Keratinocyte (primary cell): ENCODE results near the gene PAPPA. TPM values are rescaled to one million over a fixed set of nuclear protein-coding genes. Genes with fewer than 3 reads are reported as not detected.

Source experiments
- DNase-seq: peaks from one replicate; pipeline ENCODE4 v3.0.0-alpha.2; 2011; ENCODE audit warnings: low read depth, missing footprints, low spot score
- FAIRE-seq: peaks from 2 replicates; lab custom pipeline; 2011; peaks lifted over from hg19 to GRCh38; lab: Jason Lieb, UNC
- H2AFZ ChIP-seq: 2 replicates; pipeline ENCODE4 v1.6.0; 2012; ENCODE audit warnings: low read length, control low read depth, inconsistent platforms; ENCODE audit not compliant: control insufficient read depth
- H3K27ac ChIP-seq: 2 replicates; pipeline ENCODE4 v1.5.1; 2011; ENCODE audit warnings: low read length; ENCODE audit not compliant: control insufficient read depth, insufficient read depth
- H3K27me3 ChIP-seq: 3 replicates; pipeline ENCODE4 v1.6.0; 2011; ENCODE audit warnings: low read length; ENCODE audit not compliant: control insufficient read depth, insufficient read depth; ENCODE audit errors: extremely low read depth
- H3K36me3 ChIP-seq, 2 experiments: 2 replicates in 1 of 2; 3 replicates in 1 of 2; pipeline ENCODE4 v1.5.1; 2011; ENCODE audit warnings: low read length in 2 of 2, mild to moderate bottlenecking in 1 of 2; ENCODE audit not compliant: control insufficient read depth in 2 of 2, insufficient read depth in 2 of 2; ENCODE audit errors: extremely low read depth in 1 of 2
- H3K4me1 ChIP-seq: 3 replicates; pipeline ENCODE4 v1.5.1; 2011; ENCODE audit warnings: low read length; ENCODE audit not compliant: control insufficient read depth, insufficient read depth; ENCODE audit errors: extremely low read depth
- H3K4me2 ChIP-seq: 3 replicates; pipeline ENCODE4 v1.6.0; 2011; ENCODE audit warnings: low read depth, low read length; ENCODE audit not compliant: control insufficient read depth, insufficient read depth; ENCODE audit errors: extremely low read depth
- H3K4me3 ChIP-seq, 3 experiments: fragments of 200-600 bp in 1 of 3; sonication (generic) in 1 of 3; 2 replicates in 2 of 3; 3 replicates in 1 of 3; pipeline ENCODE4 v1.5.1; 2011 to 2016; ENCODE audit warnings: low read length in 3 of 3, mild to moderate bottlenecking in 3 of 3, control low read depth in 2 of 3, inconsistent platforms in 1 of 3, low read depth in 1 of 3, mixed read lengths in 1 of 3, mixed run types in 1 of 3, moderate library complexity in 1 of 3; ENCODE audit not compliant: control insufficient read depth in 2 of 3, insufficient read depth in 2 of 3; ENCODE audit errors: extremely low read depth in 1 of 3
- H3K79me2 ChIP-seq: 2 replicates; pipeline ENCODE4 v1.6.0; 2012; ENCODE audit warnings: low read length; ENCODE audit not compliant: control insufficient read depth, insufficient read depth
- H3K9ac ChIP-seq: 3 replicates; pipeline ENCODE4 v1.6.0; 2011; ENCODE audit warnings: low read length; ENCODE audit not compliant: control insufficient read depth, insufficient read depth; ENCODE audit errors: extremely low read depth
- H3K9me1 ChIP-seq: 3 replicates; pipeline ENCODE4 v1.6.0; 2011; ENCODE audit warnings: low read length; ENCODE audit not compliant: control insufficient read depth, insufficient read depth; ENCODE audit errors: extremely low read depth
- H3K9me3 ChIP-seq: 2 replicates; pipeline ENCODE4 v1.5.1; 2012; ENCODE audit warnings: low read depth, low read length; ENCODE audit not compliant: control insufficient read depth
- H4K20me1 ChIP-seq: 3 replicates; pipeline ENCODE4 v1.6.0; 2011; ENCODE audit warnings: low read length; ENCODE audit not compliant: control insufficient read depth, insufficient read depth; ENCODE audit errors: extremely low read depth
- CTCF ChIP-seq, 3 experiments: IDR thresholded peaks in 1 of 3; conservative IDR thresholded peaks in 1 of 3; optimal IDR thresholded peaks in 1 of 3; 2 replicates in 2 of 3; 3 replicates in 1 of 3; pipeline versions ENCODE3 to v1.5.1; 2011; ENCODE audit warnings: low read length in 3 of 3, mild to moderate bottlenecking in 3 of 3, moderate library complexity in 2 of 3, control low read depth in 1 of 3, inconsistent platforms in 1 of 3; ENCODE audit not compliant: insufficient read depth in 2 of 3; ENCODE audit errors: extremely low read depth in 1 of 3
- EZH2 ChIP-seq: IDR thresholded peaks from one replicate; pipeline ENCODE4 v1.6.1; 2012; ENCODE audit warnings: inconsistent platforms, mild to moderate bottlenecking, low read length, moderate library complexity
- dilution Hi-C: fragments of 300-500 bp; cut with MboI; formaldehyde crosslinking; loops from one replicate; pipeline ENCODE4 v1.7.0; 2020; ENCODE audit warnings: low sequenced_read_pairs; ENCODE audit not compliant: extremely low pct_ligation_motif_present
- polyA plus RNA-seq, 5 experiments: library from polyadenylated mRNA; depleted of rRNA in 3 of 5; stranded (reverse) in 3 of 5; stranded (forward) in 1 of 5; unstranded in 1 of 5; fragments of >200 nt; gene quantifications; 1 replicate in 1 of 5; 2 replicates in 3 of 5; 3 replicates in 1 of 5; pipeline versions ENCODE4 v1.2.1 to v1.2.3, GENCODE V29; 2011 to 2012; ENCODE audit warnings: missing spikeins in 2 of 5, low read depth in 1 of 5, low replicate concordance in 1 of 5

PAPPA gene
- polyA plus RNA-seq, 1 donor (not counting 4 experiments of a cell fraction or from before 2014, with no cell fraction given): 0.77 TPM

DNA sequence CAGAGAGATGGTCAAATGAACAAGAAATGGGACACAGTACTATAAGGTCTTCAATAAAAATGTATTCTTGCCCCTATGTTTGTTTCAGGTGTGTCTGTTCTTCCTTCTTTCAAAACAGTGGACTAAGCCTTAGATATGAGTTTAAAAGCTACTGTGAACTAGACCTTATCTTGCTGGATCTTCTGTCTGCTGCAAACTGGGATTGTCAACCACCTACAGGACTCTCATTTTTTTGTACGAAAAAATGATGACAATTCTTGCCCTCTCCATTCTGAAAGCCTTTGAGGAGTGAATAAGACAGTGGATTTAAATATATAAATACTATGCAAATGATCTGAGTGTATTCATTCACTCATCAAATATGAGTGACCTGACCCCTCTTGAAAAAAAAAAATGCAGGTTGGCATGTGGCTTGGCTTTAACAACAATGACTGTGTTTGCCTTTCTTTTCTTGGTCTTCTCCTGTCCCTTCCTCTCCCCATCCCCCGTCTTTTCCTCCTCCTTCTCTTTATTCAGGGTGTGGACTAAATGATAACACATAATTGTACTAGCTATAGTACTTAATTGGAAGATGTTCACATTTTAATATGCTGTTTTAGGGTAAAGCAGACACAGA is 298.0 kb downstream of the PAPPA start:
- Histone ChIP-seq H3K9ac (no peak overlapping the region), H3K4me2 (no peak overlapping the region), H2AFZ (no peak overlapping the region), H3K36me3 (no peaks in the 10 kb centered on the region), H3K27me3 (no peaks in the 10 kb centered on the region), H3K9me1 (no peaks in the 10 kb centered on the region), H3K4me1 (no peaks in the 10 kb centered on the region), H3K27ac (no peak overlapping the region), H3K4me3 (no peak overlapping the region), H3K9me3 (no peaks in the 10 kb centered on the region), H4K20me1 (no peaks in the 10 kb centered on the region), H3K79me2 (no peaks in the 10 kb centered on the region)
- dilution Hi-C loops: no loop called here
- DNase-seq: no peak
- no peak for FAIRE-seq
- TF ChIP-seq CTCF (optimal IDR thresholded peaks at IDR 0.05 in 1 of 3, IDR thresholded peaks at IDR 0.05 in 1 of 3, conservative IDR thresholded peaks at IDR 0.05 in 1 of 3; ENCODE audit: extremely low read depth in 1 of 3, insufficient read depth in 2 of 3, low read length in 3 of 3): no peak
- no peak for TF ChIP-seq EZH2
